Stimulated activated naive CD8-positive, alpha-beta T cell treated with anti-CD3 and anti-CD28 coated beads, Interleukin-15, Interleukin-2, amounts not matched to agents 100 ng/mL and 50 ng/mL, for 24 hours (primary cell): Measurements from ENCODE around the gene CLDN14.
"Not testable (repeated sequence)": the region's sequence is repeated elsewhere in the genome, so short reads cannot be mapped to it uniquely, and the experiment has no call there.

Experiments
- H3K27ac Mint-ChIP-seq: one replicate; pipeline ENCODE4 v1.8.0; 2021; ENCODE audit warnings: mild to moderate bottlenecking, mixed read lengths
- H3K27me3 Mint-ChIP-seq: one replicate; pipeline ENCODE4 v1.8.0; 2021; ENCODE audit warnings: mixed read lengths
- H3K36me3 Mint-ChIP-seq: one replicate; pipeline ENCODE4 v1.8.0; 2021; ENCODE audit warnings: low read depth, mixed read lengths
- H3K4me1 Mint-ChIP-seq: one replicate; pipeline ENCODE4 v1.8.0; 2021; ENCODE audit warnings: low read depth, mixed read lengths
- H3K4me3 Mint-ChIP-seq: one replicate; pipeline ENCODE4 v1.8.0; 2021; ENCODE audit warnings: mild to moderate bottlenecking, mixed read lengths
- H3K9me3 Mint-ChIP-seq: one replicate; pipeline ENCODE4 v1.8.0; 2021; ENCODE audit warnings: mixed read lengths

Gene CLDN14

DNA sequence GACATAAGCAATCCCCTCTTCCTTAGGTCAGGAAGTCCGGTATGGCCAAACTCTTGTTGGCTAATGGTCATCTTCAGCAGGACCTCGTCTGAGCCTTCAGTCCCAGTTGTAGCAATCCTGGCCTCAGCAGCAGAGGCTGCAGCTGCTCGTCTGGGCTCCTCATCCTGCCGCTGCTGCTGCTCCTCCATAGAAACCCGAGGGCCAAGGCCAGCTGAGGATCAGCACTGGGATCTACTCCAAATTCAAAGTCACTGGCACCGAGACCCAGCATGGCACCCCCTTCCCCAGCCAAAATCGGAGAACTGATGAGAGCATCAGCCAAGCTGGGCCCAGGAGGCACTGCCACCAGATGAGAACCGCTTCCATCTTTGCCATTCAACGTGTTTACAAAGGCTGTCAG, 6.3 kb upstream of the CLDN14 start:
- H3K36me3 Mint-ChIP-seq: no peaks in the 10 kb centered on the region
- H3K4me3 Mint-ChIP-seq: no peak overlapping the region
- H3K27me3 Mint-ChIP-seq: peaks cover 7% of the 10 kb centered on the region
- no peaks in the 10 kb centered on the region for H3K9me3 Mint-ChIP-seq
- H3K4me1 Mint-ChIP-seq: no peaks in the 10 kb centered on the region
- H3K27ac Mint-ChIP-seq: no peak overlapping the region

DNA sequence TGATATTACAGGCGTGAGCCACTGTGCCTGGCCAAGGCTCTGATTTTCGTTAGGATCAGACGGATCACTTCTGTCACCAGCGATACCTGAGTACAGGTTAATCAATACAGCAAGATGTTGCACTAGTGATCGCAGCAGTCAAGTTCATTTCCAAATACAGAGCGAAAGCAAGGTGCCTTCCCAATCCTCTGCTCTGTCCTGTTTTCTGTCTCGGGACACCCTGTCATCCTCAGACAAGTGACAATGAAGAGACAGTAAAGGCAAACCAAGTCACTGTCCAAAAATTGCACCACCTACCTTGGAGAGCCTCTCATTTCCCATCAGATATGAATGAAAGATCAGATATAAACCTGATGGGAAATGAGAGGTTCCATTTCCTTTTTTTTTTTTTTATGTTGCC, 5.6 kb upstream of the CLDN14 start:
- Mint-ChIP-seq H3K9me3 (no peaks in the 10 kb centered on the region), H3K36me3 (no peaks in the 10 kb centered on the region), H3K27ac (no peak overlapping the region), H3K4me3 (no peak overlapping the region), H3K27me3 (peaks cover 7% of the 10 kb centered on the region), H3K4me1 (no peaks in the 10 kb centered on the region)

GRCh38 chr21:36483095-36483494, 3.2 kb upstream of the CLDN14 start:
- Mint-ChIP-seq H3K27ac (no peak overlapping the region), H3K4me3 (no peak overlapping the region), H3K4me1 (no peaks in the 10 kb centered on the region), H3K9me3 (no peaks in the 10 kb centered on the region), H3K36me3 (no peaks in the 10 kb centered on the region), H3K27me3 (peaks cover 7% of the 10 kb centered on the region)

- Mint-ChIP-seq H3K27me3 (peaks cover 7% of the 10 kb centered on the region), H3K36me3 (no peaks in the 10 kb centered on the region), H3K27ac (no peak overlapping the region), H3K9me3 (no peaks in the 10 kb centered on the region), H3K4me3 (no peak overlapping the region), H3K4me1 (no peaks in the 10 kb centered on the region)
Measured at GRCh38 chr21:36482673-36483072, 2.8 kb upstream of the CLDN14 start.

- no peaks in the 10 kb centered on the region for H3K9me3 Mint-ChIP-seq
- H3K27ac Mint-ChIP-seq: no peak overlapping the region
- H3K36me3 Mint-ChIP-seq: no peaks in the 10 kb centered on the region
- H3K4me1 Mint-ChIP-seq: no peaks in the 10 kb centered on the region
- H3K4me3 Mint-ChIP-seq: no peak overlapping the region
- H3K27me3 Mint-ChIP-seq: peaks cover 7% of the 10 kb centered on the region
Measured at GRCh38 chr21:36482181-36482580, 2.3 kb upstream of the CLDN14 start.

DNA sequence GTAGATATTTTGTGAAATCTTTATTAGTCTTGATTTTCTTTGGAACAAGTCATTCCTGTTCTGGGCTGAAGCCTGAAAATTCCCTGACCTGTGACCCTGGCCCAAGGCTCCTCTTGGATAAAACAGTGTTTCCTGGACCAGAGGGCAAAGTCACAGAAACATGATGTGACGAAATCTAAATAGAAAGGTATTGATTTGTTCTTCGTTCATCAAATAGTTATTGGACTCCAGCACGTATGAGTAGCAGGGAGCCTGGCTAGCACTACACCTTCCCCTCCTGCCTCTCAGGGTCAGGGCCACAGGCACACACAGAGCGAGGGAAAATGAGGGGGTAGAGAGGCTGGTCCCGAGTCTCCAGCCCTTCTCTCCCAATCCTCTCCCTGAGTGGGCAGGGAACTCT, 1.7 kb upstream of the CLDN14 start:
- Mint-ChIP-seq H3K9me3 (no peaks in the 10 kb centered on the region), H3K27ac (no peak overlapping the region), H3K27me3 (peaks cover 7% of the 10 kb centered on the region), H3K36me3 (no peaks in the 10 kb centered on the region), H3K4me1 (no peaks in the 10 kb centered on the region), H3K4me3 (no peak overlapping the region)

DNA sequence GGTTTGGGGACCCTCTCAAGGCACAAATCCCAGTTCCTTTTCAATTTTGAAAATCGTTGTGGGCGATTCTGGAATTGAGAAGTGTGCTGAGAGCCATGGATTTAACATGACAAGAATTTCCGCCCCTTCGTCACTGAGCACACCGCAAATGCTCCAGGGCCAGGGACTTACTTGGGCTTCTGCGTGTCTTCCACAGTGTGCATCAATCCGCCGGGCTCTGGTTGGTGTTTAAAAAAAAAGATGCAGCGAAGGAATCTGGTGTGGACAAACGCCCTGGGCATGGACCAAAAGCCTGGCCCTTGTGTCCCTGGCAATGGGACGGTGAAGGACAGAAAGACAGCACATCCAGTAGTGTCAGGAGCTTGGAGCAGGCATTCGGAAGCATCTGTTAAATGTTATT, 696 bp upstream of the CLDN14 start:
- Mint-ChIP-seq H3K27ac (no peak overlapping the region), H3K4me3 (no peak overlapping the region), H3K4me1 (no peaks in the 10 kb centered on the region), H3K9me3 (no peaks in the 10 kb centered on the region), H3K36me3 (no peaks in the 10 kb centered on the region), H3K27me3 (peaks cover 4% of the 10 kb centered on the region)

DNA sequence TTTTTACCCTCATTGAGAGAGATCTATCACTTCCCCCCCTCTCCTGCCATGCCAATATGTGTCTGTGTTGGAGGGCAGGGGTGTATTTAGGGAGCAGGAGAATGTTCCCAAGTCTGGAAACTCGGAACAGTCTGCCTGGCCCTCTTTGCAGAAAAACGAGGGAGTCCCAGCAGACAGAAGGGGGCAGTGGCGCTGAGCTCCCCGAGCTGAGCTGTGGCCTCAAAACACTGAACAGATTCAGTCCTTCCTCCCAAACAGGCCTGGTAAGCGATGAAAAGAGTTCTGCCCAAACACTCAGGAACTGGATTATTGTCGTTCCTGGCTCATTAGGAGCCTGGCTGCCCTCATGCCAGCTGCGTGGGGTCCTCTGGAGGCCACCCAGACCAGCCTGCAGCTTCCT, 981 bp downstream of the CLDN14 start:
- Mint-ChIP-seq H3K27ac (no peak overlapping the region), H3K36me3 (no peaks in the 10 kb centered on the region), H3K27me3 (peaks cover 4% of the 10 kb centered on the region), H3K9me3 (no peaks in the 10 kb centered on the region), H3K4me3 (no peak overlapping the region), H3K4me1 (no peaks in the 10 kb centered on the region)

DNA sequence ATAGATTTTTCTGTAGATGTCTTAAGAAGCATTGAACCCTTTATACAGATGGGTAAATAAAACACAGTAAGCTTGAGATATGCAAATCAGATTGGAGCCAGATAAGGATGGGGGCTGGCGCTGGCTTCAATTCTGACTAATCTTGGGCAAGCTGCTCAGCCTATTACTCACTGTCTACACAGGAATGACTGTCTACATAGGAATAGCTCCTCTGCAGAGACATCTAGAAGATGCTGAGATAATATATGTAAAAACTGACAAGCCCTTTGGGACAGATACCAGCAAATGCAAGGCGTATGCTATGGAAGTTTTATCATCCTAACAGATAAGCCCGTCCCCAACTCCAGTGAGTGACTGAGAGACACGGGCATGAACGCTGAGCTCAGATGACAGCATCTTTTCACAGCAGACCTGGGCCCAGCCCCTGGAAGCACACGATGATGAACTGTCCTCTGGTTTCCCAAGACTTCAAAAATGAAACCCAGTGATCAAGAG, 1.7 kb downstream of the CLDN14 start:
- H3K36me3 Mint-ChIP-seq: no peaks in the 10 kb centered on the region
- H3K27me3 Mint-ChIP-seq: peaks cover 9% of the 10 kb centered on the region
- no peaks in the 10 kb centered on the region for H3K4me1 Mint-ChIP-seq
- no peak overlapping the region for H3K27ac Mint-ChIP-seq
- no peaks in the 10 kb centered on the region for H3K9me3 Mint-ChIP-seq
- no peak overlapping the region for H3K4me3 Mint-ChIP-seq

DNA sequence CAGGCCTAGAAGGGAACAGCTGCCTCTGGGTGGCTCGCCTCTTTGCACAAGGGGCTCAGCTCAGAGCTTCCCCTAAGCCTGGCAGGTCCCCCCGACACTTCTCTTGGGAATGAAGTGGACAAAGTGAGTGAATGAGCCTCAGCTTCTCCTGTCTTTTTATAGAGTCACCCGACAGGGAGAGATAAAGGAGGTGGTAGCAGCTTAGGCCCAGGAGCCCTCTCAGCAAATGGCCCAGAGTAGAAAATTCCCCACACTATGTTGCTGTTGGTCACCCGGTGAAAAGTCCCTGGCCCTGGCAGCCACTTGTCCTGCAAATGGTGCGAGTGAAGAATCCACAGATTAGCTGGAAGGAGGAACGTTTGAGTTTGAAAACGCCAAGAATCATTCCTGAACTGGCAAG, 2.4 kb downstream of the CLDN14 start:
- Mint-ChIP-seq H3K4me1 (no peaks in the 10 kb centered on the region), H3K27me3 (peaks cover 9% of the 10 kb centered on the region), H3K4me3 (no peak overlapping the region), H3K9me3 (no peaks in the 10 kb centered on the region), H3K36me3 (no peaks in the 10 kb centered on the region), H3K27ac (no peak overlapping the region)

- H3K27me3 Mint-ChIP-seq: peaks cover 8% of the 10 kb centered on the region
- H3K4me3 Mint-ChIP-seq: no peak overlapping the region
- H3K27ac Mint-ChIP-seq: no peak overlapping the region
- H3K4me1 Mint-ChIP-seq: peaks cover 2% of the 10 kb centered on the region
- H3K36me3 Mint-ChIP-seq: no peaks in the 10 kb centered on the region
- H3K9me3 Mint-ChIP-seq: no peaks in the 10 kb centered on the region
Measured at GRCh38 chr21:36477001-36477400, 2.9 kb downstream of the CLDN14 start.

- H3K27me3 Mint-ChIP-seq, H3K27ac Mint-ChIP-seq, H3K4me3 Mint-ChIP-seq, H3K36me3 Mint-ChIP-seq, H3K9me3 Mint-ChIP-seq, H3K4me1 Mint-ChIP-seq: not testable (repeated sequence)
Measured at GRCh38 chr21:36476541-36476940, 3.4 kb downstream of the CLDN14 start.

DNA sequence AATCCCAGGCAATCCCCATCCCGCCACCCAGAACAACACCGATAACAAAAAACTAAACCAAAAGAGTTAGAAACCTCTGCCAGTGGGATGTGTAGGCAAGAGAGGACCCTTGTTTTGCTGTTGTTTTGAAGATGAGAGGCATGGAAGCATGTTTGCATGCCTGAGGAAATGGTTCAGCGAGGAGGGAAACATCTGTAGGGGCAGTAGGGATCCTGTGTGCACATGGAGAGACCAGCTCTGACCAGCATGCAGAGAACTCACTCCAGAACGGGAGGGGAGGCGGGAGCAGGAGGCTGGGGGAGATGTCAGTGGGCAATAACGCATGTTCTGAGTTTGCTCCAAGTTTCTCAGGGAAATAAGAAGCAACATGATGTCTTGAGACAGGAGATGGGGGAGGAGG, 5.3 kb downstream of the CLDN14 start:
- Mint-ChIP-seq H3K36me3 (no peaks in the 10 kb centered on the region), H3K27me3 (peaks cover 9% of the 10 kb centered on the region), H3K4me3 (no peak overlapping the region), H3K4me1 (peaks cover 14% of the 10 kb centered on the region), H3K9me3 (no peaks in the 10 kb centered on the region), H3K27ac (no peak overlapping the region)

GRCh38 chr21:36473203-36473602, 6.7 kb downstream of the CLDN14 start:
- no peak overlapping the region for H3K27ac Mint-ChIP-seq
- H3K36me3 Mint-ChIP-seq: no peaks in the 10 kb centered on the region
- no peak overlapping the region for H3K4me3 Mint-ChIP-seq
- H3K27me3 Mint-ChIP-seq: peaks cover 9% of the 10 kb centered on the region
- no peaks in the 10 kb centered on the region for H3K9me3 Mint-ChIP-seq
- peaks cover 14% of the 10 kb centered on the region for H3K4me1 Mint-ChIP-seq

GRCh38 chr21:36472377-36472776, 7.5 kb downstream of the CLDN14 start:
- Mint-ChIP-seq H3K27me3 (peaks cover 9% of the 10 kb centered on the region), H3K4me3 (no peak overlapping the region), H3K27ac (no peak overlapping the region), H3K36me3 (no peaks in the 10 kb centered on the region), H3K4me1 (peaks cover 14% of the 10 kb centered on the region), H3K9me3 (no peaks in the 10 kb centered on the region)

DNA sequence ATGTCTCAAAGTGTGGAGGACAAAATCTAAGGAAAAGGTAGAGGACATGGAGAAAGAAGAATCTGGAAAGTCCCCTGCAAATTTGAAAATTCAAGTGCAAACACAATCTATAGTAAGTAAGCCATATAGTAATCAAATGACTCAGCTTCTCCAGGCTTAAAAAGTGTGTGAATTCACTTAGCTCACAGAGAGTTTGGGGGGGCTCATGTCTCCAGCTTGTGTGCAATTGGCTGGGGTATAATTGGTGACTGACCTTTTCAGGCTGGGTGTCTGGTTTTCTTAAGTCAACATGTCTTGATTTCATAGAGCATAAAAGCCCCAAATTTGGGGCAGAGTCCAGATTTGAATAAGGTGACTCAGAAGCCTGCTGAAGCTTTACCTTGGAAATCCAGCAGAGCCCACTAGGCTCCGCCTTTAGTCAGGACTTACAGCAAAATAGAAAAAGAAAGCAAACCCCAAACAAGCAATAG, 8.6 kb downstream of the CLDN14 start:
- Mint-ChIP-seq H3K4me3 (no peak overlapping the region), H3K36me3 (no peaks in the 10 kb centered on the region), H3K27ac (no peak overlapping the region), H3K9me3 (no peaks in the 10 kb centered on the region), H3K27me3 (peaks cover 9% of the 10 kb centered on the region), H3K4me1 (peaks cover 14% of the 10 kb centered on the region)
